Measurements from ENCODE around the gene COPZ2.
A peak's percentile ranks its signal among the peaks of the same experiment; 100 is the strongest.
"Not testable (repeated sequence)": the region's sequence is repeated elsewhere in the genome, so short reads cannot be mapped to it uniquely, and the experiment has no call there.

The COPZ2 gene

GRCh38 chr17:48073566-48074094 is 36.0 kb upstream of the COPZ2 start:
- H3K4me1 ChIP-seq (ENCODE audit: control insufficient read depth, low read depth, low read length); H3K4me3 ChIP-seq (ENCODE audit: low read length); H2BK15ac ChIP-seq (replicated peaks; ENCODE audit: low read depth); H3K4ac ChIP-seq (ENCODE audit: low read depth, low read length); H2BK120ac ChIP-seq (ENCODE audit: low read depth, low read length); H3K18ac ChIP-seq (ENCODE audit: low read length); H3K4me2 ChIP-seq (ENCODE audit: low read length); H2BK5ac ChIP-seq (ENCODE audit: low read length); H3K36me3 ChIP-seq (ENCODE audit: control insufficient read depth, insufficient read depth, low read length); DNase-seq; H3K79me1 ChIP-seq (ENCODE audit: low read length); H3K27me3 ChIP-seq (ENCODE audit: insufficient read depth, low read length, poor library complexity); H4K8ac ChIP-seq (ENCODE audit: low read depth, low read length); H3K27ac ChIP-seq (ENCODE audit: low read depth, low read length); H4K5ac ChIP-seq (ENCODE audit: low read length); H3K56ac ChIP-seq (ENCODE audit: low read length); H3K23ac ChIP-seq (ENCODE audit: low read length); H2AK5ac ChIP-seq (ENCODE audit: low read length); H3K79me2 ChIP-seq (ENCODE audit: control insufficient read depth, insufficient read depth, low read length); H3K9ac ChIP-seq (ENCODE audit: low read length): not testable (repeated sequence)
- WGBS (ENCODE audit: extremely low coverage, insufficient coverage, low lambda C conversion rate), result no CpG with 5 or more reads among the region's 5 CpGs

GRCh38 chr17:48072811-48073210 is 35.2 kb upstream of the COPZ2 start:
- not testable (repeated sequence) for H3K23ac ChIP-seq (ENCODE audit: low read length); H3K79me1 ChIP-seq (ENCODE audit: low read length); H4K5ac ChIP-seq (ENCODE audit: low read length); H3K18ac ChIP-seq (ENCODE audit: low read length); H3K9ac ChIP-seq (ENCODE audit: low read length); H2BK15ac ChIP-seq (replicated peaks; ENCODE audit: low read depth); H3K4me3 ChIP-seq (ENCODE audit: low read length); H3K79me2 ChIP-seq (ENCODE audit: control insufficient read depth, insufficient read depth, low read length); H3K27me3 ChIP-seq (ENCODE audit: insufficient read depth, low read length, poor library complexity); H2AK5ac ChIP-seq (ENCODE audit: low read length); DNase-seq; H2BK5ac ChIP-seq (ENCODE audit: low read length); H3K4ac ChIP-seq (ENCODE audit: low read depth, low read length); H3K36me3 ChIP-seq (ENCODE audit: control insufficient read depth, insufficient read depth, low read length); H2BK120ac ChIP-seq (ENCODE audit: low read depth, low read length); H3K4me1 ChIP-seq (ENCODE audit: control insufficient read depth, low read depth, low read length); H3K56ac ChIP-seq (ENCODE audit: low read length); H4K8ac ChIP-seq (ENCODE audit: low read depth, low read length); H3K27ac ChIP-seq (ENCODE audit: low read depth, low read length); H3K4me2 ChIP-seq (ENCODE audit: low read length)
- WGBS (ENCODE audit: extremely low coverage, insufficient coverage, low lambda C conversion rate), result no CpG with 5 or more reads among the region's 9 CpGs

GRCh38 chr17:48071654-48072053 is 34.1 kb upstream of the COPZ2 start:
- H2BK120ac ChIP-seq (ENCODE audit: low read depth, low read length), result no peak overlapping the region
- no peak overlapping the region for H4K5ac ChIP-seq (ENCODE audit: low read length)
- no peak overlapping the region for H3K18ac ChIP-seq (ENCODE audit: low read length)
- no peak overlapping the region for H2BK5ac ChIP-seq (ENCODE audit: low read length)
- no peak overlapping the region for H3K27ac ChIP-seq (ENCODE audit: low read depth, low read length)
- H3K36me3 ChIP-seq (ENCODE audit: control insufficient read depth, insufficient read depth, low read length), result peaks cover 8% of the 10 kb centered on the region
- no peak overlapping the region for H3K4ac ChIP-seq (ENCODE audit: low read depth, low read length)
- no peak overlapping the region for H3K23ac ChIP-seq (ENCODE audit: low read length)
- no peak overlapping the region for H2AK5ac ChIP-seq (ENCODE audit: low read length)
- no peak for DNase-seq
- H3K79me1 ChIP-seq (ENCODE audit: low read length), result no peaks in the 10 kb centered on the region
- no peak overlapping the region for H3K9ac ChIP-seq (ENCODE audit: low read length)
- WGBS (ENCODE audit: extremely low coverage, insufficient coverage, low lambda C conversion rate), result no CpG with 5 or more reads among the region's 2 CpGs
- H3K79me2 ChIP-seq (ENCODE audit: control insufficient read depth, insufficient read depth, low read length), result no peaks in the 10 kb centered on the region
- no peak overlapping the region for H2BK15ac ChIP-seq (replicated peaks; ENCODE audit: low read depth)
- H3K4me2 ChIP-seq (ENCODE audit: low read length), result no peak overlapping the region
- H3K56ac ChIP-seq (ENCODE audit: low read length), result no peak overlapping the region
- no peaks in the 10 kb centered on the region for H3K4me1 ChIP-seq (ENCODE audit: control insufficient read depth, low read depth, low read length)
- H3K27me3 ChIP-seq (ENCODE audit: insufficient read depth, low read length, poor library complexity), result no peaks in the 10 kb centered on the region
- no peak overlapping the region for H4K8ac ChIP-seq (ENCODE audit: low read depth, low read length)
- H3K4me3 ChIP-seq (ENCODE audit: low read length), result no peak overlapping the region

- H4K5ac ChIP-seq (ENCODE audit: low read length), result no peak overlapping the region
- no peaks in the 10 kb centered on the region for H3K79me1 ChIP-seq (ENCODE audit: low read length)
- no peak for DNase-seq
- no peaks in the 10 kb centered on the region for H3K27me3 ChIP-seq (ENCODE audit: insufficient read depth, low read length, poor library complexity)
- H4K8ac ChIP-seq (ENCODE audit: low read depth, low read length), result no peak overlapping the region
- no CpG with 5 or more reads among the region's 2 CpGs for WGBS (ENCODE audit: extremely low coverage, insufficient coverage, low lambda C conversion rate)
- H3K9ac ChIP-seq (ENCODE audit: low read length), result no peak overlapping the region
- no peak overlapping the region for H2BK15ac ChIP-seq (replicated peaks; ENCODE audit: low read depth)
- no peaks in the 10 kb centered on the region for H3K4me1 ChIP-seq (ENCODE audit: control insufficient read depth, low read depth, low read length)
- no peak overlapping the region for H3K4me2 ChIP-seq (ENCODE audit: low read length)
- H2BK5ac ChIP-seq (ENCODE audit: low read length), result no peak overlapping the region
- no peak overlapping the region for H2BK120ac ChIP-seq (ENCODE audit: low read depth, low read length)
- no peak overlapping the region for H3K27ac ChIP-seq (ENCODE audit: low read depth, low read length)
- no peak overlapping the region for H3K56ac ChIP-seq (ENCODE audit: low read length)
- peaks cover 11% of the 10 kb centered on the region for H3K36me3 ChIP-seq (ENCODE audit: control insufficient read depth, insufficient read depth, low read length)
- H3K79me2 ChIP-seq (ENCODE audit: control insufficient read depth, insufficient read depth, low read length), result no peaks in the 10 kb centered on the region
- no peak overlapping the region for H2AK5ac ChIP-seq (ENCODE audit: low read length)
- no peak overlapping the region for H3K18ac ChIP-seq (ENCODE audit: low read length)
- H3K4me3 ChIP-seq (ENCODE audit: low read length), result no peak overlapping the region
- H3K23ac ChIP-seq (ENCODE audit: low read length), result no peak overlapping the region
- H3K4ac ChIP-seq (ENCODE audit: low read depth, low read length), result no peak overlapping the region
Measured at GRCh38 chr17:48070195-48070594, 32.6 kb upstream of the COPZ2 start.

GRCh38 chr17:48068491-48068961 is 30.9 kb upstream of the COPZ2 start:
- Histone ChIP-seq H3K18ac (ENCODE audit: low read length) (no peak overlapping the region), H3K79me1 (ENCODE audit: low read length) (no peaks in the 10 kb centered on the region), H3K4ac (ENCODE audit: low read depth, low read length) (no peak overlapping the region), H3K9ac (ENCODE audit: low read length) (no peak overlapping the region), H4K8ac (ENCODE audit: low read depth, low read length) (no peak overlapping the region), H4K5ac (ENCODE audit: low read length) (no peak overlapping the region), H3K23ac (ENCODE audit: low read length) (no peak overlapping the region), H3K4me1 (ENCODE audit: control insufficient read depth, low read depth, low read length) (no peaks in the 10 kb centered on the region), H2BK120ac (ENCODE audit: low read depth, low read length) (no peak overlapping the region), H2BK15ac (replicated peaks; ENCODE audit: low read depth) (no peak overlapping the region), H2AK5ac (ENCODE audit: low read length) (no peak overlapping the region), H3K36me3 (ENCODE audit: control insufficient read depth, insufficient read depth, low read length) (peaks cover 13% of the 10 kb centered on the region), H3K4me3 (ENCODE audit: low read length) (no peak overlapping the region), H3K56ac (ENCODE audit: low read length) (no peak overlapping the region), H3K27ac (ENCODE audit: low read depth, low read length) (no peak overlapping the region), H3K4me2 (ENCODE audit: low read length) (no peak overlapping the region), H3K79me2 (ENCODE audit: control insufficient read depth, insufficient read depth, low read length) (no peaks in the 10 kb centered on the region), H2BK5ac (ENCODE audit: low read length) (no peak overlapping the region), H3K27me3 (ENCODE audit: insufficient read depth, low read length, poor library complexity) (no peaks in the 10 kb centered on the region)
- peak; percentile 70 for DNase-seq
- WGBS (ENCODE audit: extremely low coverage, insufficient coverage, low lambda C conversion rate), result no CpG with 5 or more reads among the region's 3 CpGs

GRCh38 chr17:48067808-48068207 is 30.2 kb upstream of the COPZ2 start:
- H3K27ac ChIP-seq (ENCODE audit: low read depth, low read length), result not testable (repeated sequence)

More at GRCh38 chr17:48067808-48068207, 30.2 kb upstream of the COPZ2 start:
- not testable (repeated sequence) for H3K4me2 ChIP-seq (ENCODE audit: low read length); DNase-seq; H3K18ac ChIP-seq (ENCODE audit: low read length); H3K4me1 ChIP-seq (ENCODE audit: control insufficient read depth, low read depth, low read length); H3K56ac ChIP-seq (ENCODE audit: low read length); H4K8ac ChIP-seq (ENCODE audit: low read depth, low read length); H3K79me2 ChIP-seq (ENCODE audit: control insufficient read depth, insufficient read depth, low read length); H4K5ac ChIP-seq (ENCODE audit: low read length); H3K4me3 ChIP-seq (ENCODE audit: low read length); H2BK15ac ChIP-seq (replicated peaks; ENCODE audit: low read depth); H2BK5ac ChIP-seq (ENCODE audit: low read length); H3K23ac ChIP-seq (ENCODE audit: low read length); H3K79me1 ChIP-seq (ENCODE audit: low read length); H3K9ac ChIP-seq (ENCODE audit: low read length); H2AK5ac ChIP-seq (ENCODE audit: low read length); H3K4ac ChIP-seq (ENCODE audit: low read depth, low read length); H3K27me3 ChIP-seq (ENCODE audit: insufficient read depth, low read length, poor library complexity); H2BK120ac ChIP-seq (ENCODE audit: low read depth, low read length)
- peaks cover 11% of the 10 kb centered on the region for H3K36me3 ChIP-seq (ENCODE audit: control insufficient read depth, insufficient read depth, low read length)
- no CpG with 5 or more reads among the region's 2 CpGs for WGBS (ENCODE audit: extremely low coverage, insufficient coverage, low lambda C conversion rate)

All from mesendoderm (in vitro differentiated cells).